CD14-positive monocyte (primary cell): ENCODE results near the gene RAPGEF5. TPM values are rescaled to one million over a fixed set of nuclear protein-coding genes. Genes with fewer than 3 reads are reported as not detected.

Experiments used
- DNase-seq, 3 donors: peaks; one replicate each; pipeline ENCODE4 v3.0.0-alpha.2; 2011 to 2022
- H2AFZ ChIP-seq: 2 replicates; pipeline ENCODE4 v1.6.0; 2012; ENCODE audit warnings: mild to moderate bottlenecking, low read depth, low read length, inconsistent platforms; ENCODE audit not compliant: insufficient read depth, poor library complexity, severe bottlenecking
- H3K27ac ChIP-seq, 2 donors: 1 replicate in 1 of 2; 2 replicates in 1 of 2; pipeline ENCODE4 v1.5.1; 2012 to 2013; ENCODE audit warnings: low read length in 2 of 2, control low read depth in 1 of 2, inconsistent platforms in 1 of 2, low read depth in 1 of 2, mild to moderate bottlenecking in 1 of 2
- H3K27me3 ChIP-seq, 2 donors: one replicate each; pipeline versions ENCODE4 v1.6.0 to v1.6.1; 2011 to 2013; ENCODE audit warnings: low read length in 2 of 2; ENCODE audit not compliant: control insufficient read depth in 2 of 2, insufficient read depth in 2 of 2
- H3K36me3 ChIP-seq, 2 donors: replicated peaks in 1 of 2; 1 replicate in 1 of 2; 2 replicates in 1 of 2; pipeline versions ENCODE4 v1.5.1 to v1.6.1; 2012 to 2013; ENCODE audit warnings: low read length in 2 of 2, control low read depth in 1 of 2, inconsistent platforms in 1 of 2, mild to moderate bottlenecking in 1 of 2; ENCODE audit not compliant: insufficient read depth in 2 of 2, control insufficient read depth in 1 of 2
- H3K4me1 ChIP-seq, 2 donors: 1 replicate in 1 of 2; 2 replicates in 1 of 2; pipeline versions ENCODE4 v1.5.1 to v1.6.1; 2012 to 2013; ENCODE audit warnings: low read length in 2 of 2, control low read depth in 1 of 2, inconsistent platforms in 1 of 2, mild to moderate bottlenecking in 1 of 2, moderate library complexity in 1 of 2; ENCODE audit not compliant: insufficient read depth in 2 of 2, control insufficient read depth in 1 of 2
- H3K4me2 ChIP-seq: replicated peaks from 2 replicates; pipeline ENCODE3; 2012; ENCODE audit warnings: low read length, moderate library complexity, mild to moderate bottlenecking; ENCODE audit not compliant: poor library complexity, severe bottlenecking; ENCODE audit errors: extremely low read depth
- H3K4me3 ChIP-seq, 3 experiments: fragments of 200-600 bp in 1 of 3; sonication (generic) in 1 of 3; replicated peaks in 1 of 3; 1 replicate in 2 of 3; 2 replicates in 1 of 3; pipeline ENCODE4 v1.5.1; 2011 to 2013; ENCODE audit warnings: low read length in 3 of 3, mild to moderate bottlenecking in 3 of 3, control low read depth in 2 of 3, low read depth in 2 of 3, inconsistent platforms in 1 of 3, moderate library complexity in 1 of 3
- H3K79me2 ChIP-seq: 2 replicates; pipeline ENCODE4 v1.6.0; 2012; ENCODE audit warnings: mild to moderate bottlenecking, control low read depth, inconsistent platforms, low read length, moderate library complexity; ENCODE audit not compliant: insufficient read depth
- H3K9ac ChIP-seq: 2 replicates; pipeline ENCODE4 v1.6.0; 2017; ENCODE audit warnings: low read length, mild to moderate bottlenecking; ENCODE audit not compliant: insufficient read depth, poor library complexity, severe bottlenecking
- H3K9me3 ChIP-seq, 2 donors: replicated peaks in 1 of 2; 1 replicate in 1 of 2; 2 replicates in 1 of 2; pipeline versions ENCODE4 v1.5.1 to v1.6.1; 2012 to 2013; ENCODE audit warnings: low read length in 2 of 2, control low read depth in 1 of 2; ENCODE audit not compliant: control insufficient read depth in 1 of 2, insufficient read depth in 1 of 2
- H4K20me1 ChIP-seq: 2 replicates; pipeline ENCODE4 v1.6.0; 2012; ENCODE audit warnings: mild to moderate bottlenecking, low read length, control low read depth, moderate library complexity; ENCODE audit not compliant: insufficient read depth
- H3K27ac Mint-ChIP-seq, 7 donors: one replicate each; pipeline ENCODE4 v1.8.0; 2020; ENCODE audit warnings: mild to moderate bottlenecking in 7 of 7, mixed read lengths in 7 of 7, moderate library complexity in 6 of 7, inconsistent platforms in 2 of 7
- H3K27me3 Mint-ChIP-seq, 3 donors: one replicate each; pipeline ENCODE4 v1.8.0; 2021 to 2022; ENCODE audit warnings: low read depth in 3 of 3, mild to moderate bottlenecking in 3 of 3, mixed read lengths in 3 of 3, moderate library complexity in 3 of 3, inconsistent platforms in 1 of 3
- H3K36me3 Mint-ChIP-seq, 2 donors: one replicate each; pipeline ENCODE4 v1.8.0; 2020; ENCODE audit warnings: mixed read lengths in 2 of 2, inconsistent platforms in 1 of 2, mild to moderate bottlenecking in 1 of 2
- H3K4me1 Mint-ChIP-seq: one replicate; pipeline ENCODE4 v1.8.0; 2020; ENCODE audit warnings: mild to moderate bottlenecking, mixed read lengths
- H3K4me3 Mint-ChIP-seq, 2 donors: one replicate each; pipeline ENCODE4 v1.8.0; 2020; ENCODE audit warnings: mild to moderate bottlenecking in 2 of 2, mixed read lengths in 2 of 2, moderate library complexity in 1 of 2
- H3K9me3 Mint-ChIP-seq, 7 donors: one replicate each; pipeline ENCODE4 v1.8.0; 2020 to 2022; ENCODE audit warnings: mixed read lengths in 7 of 7, mild to moderate bottlenecking in 6 of 7, moderate library complexity in 6 of 7, inconsistent platforms in 2 of 7
- CTCF ChIP-seq: fragments of 200-600 bp; IDR thresholded peaks from one replicate; pipeline ENCODE4 v1.8.0; 2022; ENCODE audit warnings: antibody characterized with exemption, mild to moderate bottlenecking
- WGBS: methylation state at CpG from one replicate; pipeline ENCODE4 v1.1.5; 2013; ENCODE audit warnings: missing lambda C conversion rate; ENCODE audit not compliant: insufficient coverage; 5-methylcytosine and 5-hydroxymethylcytosine counted together
- intact Hi-C, 2 donors: fragments of 100-400 bp; cut with micrococcal nuclease; formaldehyde crosslinking; loops; one replicate each; pipeline versions ENCODE4 v1.15.0 to v1.15.1; 2023
- polyA plus RNA-seq, 3 donors: library from polyadenylated mRNA; depleted of rRNA in 1 of 3; unstranded in 2 of 3; stranded (reverse) in 1 of 3; fragments of 300-500 nt in 2 of 3; fragments of >200 nt in 1 of 3; fragmentation: Illumina TruSeq in 2 of 3; gene quantifications; 1 replicate in 2 of 3; 2 replicates in 1 of 3; pipeline ENCODE4 v1.2.3, GENCODE V29; 2012 to 2021

Gene RAPGEF5
- polyA plus RNA-seq, 3 donors, result not detected

GRCh38 chr7:22316914-22317313 is 40.0 kb downstream of the RAPGEF5 start:
- intact Hi-C loops, result no loop called here
- no peaks in the 10 kb centered on the region for H3K79me2 ChIP-seq
- WGBS, result no CpG with 5 or more reads among the region's 4 CpGs

GRCh38 chr7:22307816-22308215 is 49.1 kb downstream of the RAPGEF5 start:
- no peaks in the 10 kb centered on the region for H4K20me1 ChIP-seq
- no peaks in the 10 kb centered on the region for H3K9me3 ChIP-seq
- H3K27me3 ChIP-seq, result no peaks in the 10 kb centered on the region
- H3K9ac ChIP-seq, result no peak overlapping the region
- H2AFZ ChIP-seq, result no peak overlapping the region
- H3K4me1 ChIP-seq, result no peaks in the 10 kb centered on the region
- H3K4me1 Mint-ChIP-seq, result no peaks in the 10 kb centered on the region
- H3K36me3 ChIP-seq, result no peaks in the 10 kb centered on the region
- intact Hi-C loops, result no loop called here
- no peak overlapping the region for H3K4me3 Mint-ChIP-seq
- H3K36me3 Mint-ChIP-seq, result no peaks in the 10 kb centered on the region
- DNase-seq, result no peak
- H3K27me3 Mint-ChIP-seq, result no peaks in the 10 kb centered on the region
- H3K27ac Mint-ChIP-seq, result no peak overlapping the region
- no peaks in the 10 kb centered on the region for H3K79me2 ChIP-seq
- no peak overlapping the region for H3K4me3 ChIP-seq
- no peak for TF ChIP-seq CTCF
- H3K4me2 ChIP-seq, result no peak overlapping the region
- WGBS, result no CpG with 5 or more reads among the region's 3 CpGs
- H3K27ac ChIP-seq, result no peak overlapping the region
- peaks cover 0 to 4% (median 2%) of the 10 kb centered on the region in 7 donors for H3K9me3 Mint-ChIP-seq

More at GRCh38 chr7:22316914-22317313, 40.0 kb downstream of the RAPGEF5 start:
- Histone ChIP-seq H3K27me3 (no peaks in the 10 kb centered on the region), H3K9ac (no peak overlapping the region), H3K36me3 (no peaks in the 10 kb centered on the region), H3K9me3 (no peaks in the 10 kb centered on the region), H4K20me1 (no peaks in the 10 kb centered on the region), H3K27ac (no peak overlapping the region), H2AFZ (no peak overlapping the region), H3K4me1 (no peaks in the 10 kb centered on the region), H3K4me3 (no peak overlapping the region), H3K4me2 (no peak overlapping the region)
- Mint-ChIP-seq H3K4me3 (no peak overlapping the region), H3K9me3 (peaks cover 0 to 2% (median 0%) of the 10 kb centered on the region in 7 donors), H3K27ac (no peak overlapping the region), H3K27me3 (no peaks in the 10 kb centered on the region), H3K36me3 (no peaks in the 10 kb centered on the region), H3K4me1 (no peaks in the 10 kb centered on the region)
- no peak for TF ChIP-seq CTCF
- no peak for DNase-seq
